ENCODE measurements around the gene KCNJ3. TPM values are rescaled to one million over a fixed set of nuclear protein-coding genes. Genes with fewer than 3 reads are reported as not detected.

Gene KCNJ3
- total RNA-seq, 1 experiment from 2014 or later: not detected

DNA sequence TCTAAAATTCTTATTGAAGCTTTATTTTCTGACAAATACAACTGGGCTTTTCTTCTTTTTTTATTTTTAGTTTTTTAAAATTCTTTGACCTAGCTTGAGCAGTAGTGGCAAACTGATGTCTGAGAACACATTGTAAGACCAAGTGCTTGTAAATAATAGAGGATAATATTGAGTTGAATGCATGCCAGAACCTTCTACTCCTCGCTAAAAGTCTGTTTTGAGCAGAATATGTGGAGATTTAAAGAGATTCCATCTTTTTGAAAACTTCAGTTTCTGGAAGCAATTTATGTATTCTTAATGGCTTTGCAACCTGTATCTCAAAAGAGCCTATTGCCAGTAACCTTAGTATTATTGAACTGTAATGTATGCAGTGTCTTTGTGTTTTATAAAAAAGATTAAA is 148.3 kb downstream of the KCNJ3 start:
- no peaks in the 10 kb centered on the region for H3K9me3 ChIP-seq (ENCODE audit: control insufficient read depth in 1 of 2, insufficient read depth in 1 of 2, low read depth in 1 of 2, low read length in 2 of 2)
- H4K20me1 ChIP-seq (ENCODE audit: insufficient read depth): no peaks in the 10 kb centered on the region
- no peak overlapping the region for H2AFZ ChIP-seq (ENCODE audit: low read depth, low read length, poor library complexity, severe bottlenecking)
- no peak overlapping the region for H3K4me2 ChIP-seq (ENCODE audit: low read length)
- ChIA-PET POLR2A (no interaction called here), CTCF (no interaction called here), RAD21 (ENCODE audit: low non-redundant PET in 1 of 2, low total read pairs in 2 of 2, uncharacterized antibody in 2 of 2, unreplicated experiment in 2 of 2) (no interaction called here)
- TF ChIP-seq, protein P1, sequence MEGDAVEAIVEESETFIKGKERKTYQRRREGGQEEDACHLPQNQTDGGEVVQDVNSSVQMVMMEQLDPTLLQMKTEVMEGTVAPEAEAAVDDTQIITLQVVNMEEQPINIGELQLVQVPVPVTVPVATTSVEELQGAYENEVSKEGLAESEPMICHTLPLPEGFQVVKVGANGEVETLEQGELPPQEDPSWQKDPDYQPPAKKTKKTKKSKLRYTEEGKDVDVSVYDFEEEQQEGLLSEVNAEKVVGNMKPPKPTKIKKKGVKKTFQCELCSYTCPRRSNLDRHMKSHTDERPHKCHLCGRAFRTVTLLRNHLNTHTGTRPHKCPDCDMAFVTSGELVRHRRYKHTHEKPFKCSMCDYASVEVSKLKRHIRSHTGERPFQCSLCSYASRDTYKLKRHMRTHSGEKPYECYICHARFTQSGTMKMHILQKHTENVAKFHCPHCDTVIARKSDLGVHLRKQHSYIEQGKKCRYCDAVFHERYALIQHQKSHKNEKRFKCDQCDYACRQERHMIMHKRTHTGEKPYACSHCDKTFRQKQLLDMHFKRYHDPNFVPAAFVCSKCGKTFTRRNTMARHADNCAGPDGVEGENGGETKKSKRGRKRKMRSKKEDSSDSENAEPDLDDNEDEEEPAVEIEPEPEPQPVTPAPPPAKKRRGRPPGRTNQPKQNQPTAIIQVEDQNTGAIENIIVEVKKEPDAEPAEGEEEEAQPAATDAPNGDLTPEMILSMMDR (IDR thresholded peaks at IDR 0.05 in 2 of 3, conservative IDR thresholded peaks at IDR 0.05 in 1 of 3; ENCODE audit: borderline replicate concordance in 1 of 3, insufficient read depth in 1 of 3, low read depth in 2 of 3, low read length in 2 of 3): no peak
- TF ChIP-seq SP1 (IDR thresholded peaks at IDR 0.05; ENCODE audit: low read depth): no peak
- TF ChIP-seq FOSL1 (IDR thresholded peaks at IDR 0.05; ENCODE audit: low read depth): no peak
- TF ChIP-seq ELF1 (IDR thresholded peaks at IDR 0.05; ENCODE audit: borderline replicate concordance, low read depth): no peak
- TF ChIP-seq, protein P2, sequence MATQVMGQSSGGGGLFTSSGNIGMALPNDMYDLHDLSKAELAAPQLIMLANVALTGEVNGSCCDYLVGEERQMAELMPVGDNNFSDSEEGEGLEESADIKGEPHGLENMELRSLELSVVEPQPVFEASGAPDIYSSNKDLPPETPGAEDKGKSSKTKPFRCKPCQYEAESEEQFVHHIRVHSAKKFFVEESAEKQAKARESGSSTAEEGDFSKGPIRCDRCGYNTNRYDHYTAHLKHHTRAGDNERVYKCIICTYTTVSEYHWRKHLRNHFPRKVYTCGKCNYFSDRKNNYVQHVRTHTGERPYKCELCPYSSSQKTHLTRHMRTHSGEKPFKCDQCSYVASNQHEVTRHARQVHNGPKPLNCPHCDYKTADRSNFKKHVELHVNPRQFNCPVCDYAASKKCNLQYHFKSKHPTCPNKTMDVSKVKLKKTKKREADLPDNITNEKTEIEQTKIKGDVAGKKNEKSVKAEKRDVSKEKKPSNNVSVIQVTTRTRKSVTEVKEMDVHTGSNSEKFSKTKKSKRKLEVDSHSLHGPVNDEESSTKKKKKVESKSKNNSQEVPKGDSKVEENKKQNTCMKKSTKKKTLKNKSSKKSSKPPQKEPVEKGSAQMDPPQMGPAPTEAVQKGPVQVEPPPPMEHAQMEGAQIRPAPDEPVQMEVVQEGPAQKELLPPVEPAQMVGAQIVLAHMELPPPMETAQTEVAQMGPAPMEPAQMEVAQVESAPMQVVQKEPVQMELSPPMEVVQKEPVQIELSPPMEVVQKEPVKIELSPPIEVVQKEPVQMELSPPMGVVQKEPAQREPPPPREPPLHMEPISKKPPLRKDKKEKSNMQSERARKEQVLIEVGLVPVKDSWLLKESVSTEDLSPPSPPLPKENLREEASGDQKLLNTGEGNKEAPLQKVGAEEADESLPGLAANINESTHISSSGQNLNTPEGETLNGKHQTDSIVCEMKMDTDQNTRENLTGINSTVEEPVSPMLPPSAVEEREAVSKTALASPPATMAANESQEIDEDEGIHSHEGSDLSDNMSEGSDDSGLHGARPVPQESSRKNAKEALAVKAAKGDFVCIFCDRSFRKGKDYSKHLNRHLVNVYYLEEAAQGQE (IDR thresholded peaks at IDR 0.05; ENCODE audit: low read depth): no peak
- TF ChIP-seq POLR2A (IDR thresholded peaks at IDR 0.05; ENCODE audit: borderline replicate concordance, extremely low read depth, insufficient read depth, insufficient read length): no peak
- no peak for TF ChIP-seq JUND (IDR thresholded peaks at IDR 0.05)
- TF ChIP-seq SIN3A (IDR thresholded peaks at IDR 0.05; ENCODE audit: low read depth): no peak
- no peak for TF ChIP-seq RAD21 (IDR thresholded peaks at IDR 0.05; ENCODE audit: low read depth)
- no peak for TF ChIP-seq ZFX (IDR thresholded peaks at IDR 0.05)
- TF ChIP-seq, protein P3, sequence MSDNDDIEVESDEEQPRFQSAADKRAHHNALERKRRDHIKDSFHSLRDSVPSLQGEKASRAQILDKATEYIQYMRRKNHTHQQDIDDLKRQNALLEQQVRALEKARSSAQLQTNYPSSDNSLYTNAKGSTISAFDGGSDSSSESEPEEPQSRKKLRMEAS (IDR thresholded peaks at IDR 0.05): no peak
- TF ChIP-seq CBX3 (IDR thresholded peaks at IDR 0.05; ENCODE audit: low read depth): no peak
- TF ChIP-seq YY1 (IDR thresholded peaks at IDR 0.05; ENCODE audit: extremely low read depth, insufficient replicate concordance, low read depth, low read length): no peak
- no peak for TF ChIP-seq SRF (IDR thresholded peaks at IDR 0.05; ENCODE audit: low read depth)
- no peak for TF ChIP-seq EZH2 (IDR thresholded peaks at IDR 0.05)
- TF ChIP-seq POLR2AphosphoS5 (IDR thresholded peaks at IDR 0.05; ENCODE audit: low read depth, low read length): no peak
- TF ChIP-seq, protein P4, sequence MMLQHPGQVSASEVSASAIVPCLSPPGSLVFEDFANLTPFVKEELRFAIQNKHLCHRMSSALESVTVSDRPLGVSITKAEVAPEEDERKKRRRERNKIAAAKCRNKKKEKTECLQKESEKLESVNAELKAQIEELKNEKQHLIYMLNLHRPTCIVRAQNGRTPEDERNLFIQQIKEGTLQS (IDR thresholded peaks at IDR 0.05): no peak
- no peak for ATAC-seq
- no peaks in the 10 kb centered on the region for H3K36me3 ChIP-seq (ENCODE audit: control insufficient read depth in 1 of 2, insufficient read depth in 2 of 2, low read length in 2 of 2)
- H3K4me1 ChIP-seq (ENCODE audit: control insufficient read depth in 1 of 2, insufficient read depth in 2 of 2, low read length in 2 of 2): no peaks in the 10 kb centered on the region
- BruUV-seq (replicated peaks): no TSS peak
- no peak overlapping the region for H3K9ac ChIP-seq (ENCODE audit: low read length)
- no peaks in the 10 kb centered on the region for H3K79me2 ChIP-seq (ENCODE audit: insufficient read depth, low read length)
- no peaks in the 10 kb centered on the region for H3K27me3 ChIP-seq (ENCODE audit: insufficient read depth, low read length)
- H3K9me2 ChIP-seq (ENCODE audit: insufficient read depth): no peaks in the 10 kb centered on the region
- DNase-seq (ENCODE audit: low read depth, low spot score): no peak
- intact Hi-C loops (cut with micrococcal nuclease): no loop called here
- H3K4me3 ChIP-seq (replicated peaks in 1 of 2; ENCODE audit: low read depth in 1 of 2, low read length in 2 of 2): no peak overlapping the region
- no peak overlapping the region for H3K27ac ChIP-seq (ENCODE audit: low read depth, low read length)
